ENCODE data around the gene TEP1.

- TF ChIP-seq CTCF (IDR thresholded peaks at IDR 0.05; ENCODE audit: low read depth, low read length) (no peak), EZH2phosphoT487 (IDR thresholded peaks at IDR 0.05; ENCODE audit: low read depth) (no peak)
Observed at GRCh38 chr14:20379743-20380142, 33.6 kb downstream of the TEP1 start.

All from OCI-LY3 (cell line).